GM23248 (cell line): Measurements from ENCODE around the gene SLC1A7. TPM values are rescaled to one million over a fixed set of nuclear protein-coding genes. Genes with fewer than 3 reads are reported as not detected.

Source experiments
- DNase-seq: peaks from one replicate; pipeline ENCODE4 v3.0.0-alpha.2; 2015
- H2AFZ ChIP-seq: fragments of 200-600 bp; sonication (generic); 2 replicates; pipeline ENCODE4 v1.6.1; 2016; ENCODE audit warnings: antibody characterized with exemption
- H3F3A ChIP-seq: fragments of 200-600 bp; sonication (generic); 2 replicates; pipeline ENCODE4 v1.6.1; 2016; ENCODE audit warnings: mild to moderate bottlenecking, antibody characterized with exemption, mixed run types; ENCODE audit not compliant: insufficient read depth
- H3K27ac ChIP-seq: fragments of 200-600 bp; sonication (generic); 2 replicates; pipeline ENCODE4 v1.5.1; 2016; ENCODE audit warnings: mild to moderate bottlenecking
- H3K27me3 ChIP-seq: fragments of 200-600 bp; sonication (generic); replicated peaks from 2 replicates; pipeline ENCODE4 v1.6.1; 2016; ENCODE audit warnings: mild to moderate bottlenecking; ENCODE audit not compliant: insufficient read depth
- H3K36me3 ChIP-seq: fragments of 200-600 bp; sonication (generic); 2 replicates; pipeline ENCODE4 v1.6.1; 2016; ENCODE audit warnings: low read depth, mild to moderate bottlenecking
- H3K4me1 ChIP-seq: fragments of 200-600 bp; sonication (generic); 2 replicates; pipeline ENCODE4 v1.6.1; 2016; ENCODE audit warnings: mild to moderate bottlenecking; ENCODE audit not compliant: insufficient read depth
- H3K4me2 ChIP-seq: fragments of 200-600 bp; sonication (generic); one replicate; pipeline ENCODE4 v1.6.1; 2016; ENCODE audit warnings: mild to moderate bottlenecking; ENCODE audit not compliant: unreplicated experiment
- H3K4me3 ChIP-seq: fragments of 200-600 bp; sonication (generic); 2 replicates; pipeline ENCODE4 v1.5.1; 2016; ENCODE audit warnings: mild to moderate bottlenecking
- H3K79me2 ChIP-seq: fragments of 200-600 bp; sonication (generic); 2 replicates; pipeline ENCODE4 v1.6.1; 2016; ENCODE audit warnings: mild to moderate bottlenecking; ENCODE audit not compliant: insufficient read depth
- H3K9ac ChIP-seq: fragments of 200-600 bp; sonication (generic); 2 replicates; pipeline ENCODE4 v1.6.1; 2016; ENCODE audit warnings: mild to moderate bottlenecking
- H3K9me2 ChIP-seq: fragments of 200-600 bp; sonication (generic); 2 replicates; pipeline ENCODE4 v1.6.1; 2016; ENCODE audit warnings: mixed run types, mild to moderate bottlenecking, moderate library complexity; ENCODE audit not compliant: insufficient read depth
- H3K9me3 ChIP-seq: fragments of 200-600 bp; sonication (generic); one replicate; pipeline ENCODE4 v1.6.1; 2017; ENCODE audit warnings: low read depth
- H4K20me1 ChIP-seq: fragments of 200-600 bp; sonication (generic); 2 replicates; pipeline ENCODE4 v1.6.0; 2016; ENCODE audit not compliant: insufficient read depth
- EZH2 ChIP-seq: fragments of 200-600 bp; sonication (generic); IDR thresholded peaks from 2 replicates; pipeline ENCODE4 v1.6.1; 2018; ENCODE audit warnings: antibody characterized with exemption, mild to moderate bottlenecking; ENCODE audit not compliant: insufficient read depth, poor library complexity, severe bottlenecking
- EZH2phosphoT487 ChIP-seq: fragments of 200-600 bp; sonication (generic); IDR thresholded peaks from 2 replicates; pipeline ENCODE4 v1.6.1; 2018; ENCODE audit warnings: antibody characterized with exemption, moderate library complexity, mild to moderate bottlenecking, low read depth; ENCODE audit not compliant: insufficient read depth
- WGBS, 2 experiments: methylation state at CpG; one replicate each; pipeline ENCODE4 v1.1.6; 2015 to 2017; ENCODE audit warnings: low lambda C conversion rate in 2 of 2, low coverage in 1 of 2; ENCODE audit errors: missing lambda C conversion rate in 2 of 2; 5-methylcytosine and 5-hydroxymethylcytosine counted together
- in situ Hi-C: fragments of 300-500 bp; cut with MboI; formaldehyde crosslinking; loops from 2 replicates; pipeline ENCODE4 v1.15.0; 2020
- polyA plus RNA-seq: library from polyadenylated mRNA; unstranded; fragments of >200 nt; fragmentation: Nextera tagmentation; extraction: Ambion mirVana; gene quantifications from 2 replicates; pipeline ENCODE4 v1.2.1, GENCODE V29; 2016
- total RNA-seq: library from RNA; depleted of rRNA; stranded (reverse); fragments of >200 nt; shearing (Covaris generic); gene quantifications from 2 replicates; pipeline ENCODE4 v1.2.3, GENCODE V29; 2014

SLC1A7 gene
- total and polyA plus RNA-seq, 2 experiments from 2014 or later: 0.51 TPM; not detected in 1

DNA sequence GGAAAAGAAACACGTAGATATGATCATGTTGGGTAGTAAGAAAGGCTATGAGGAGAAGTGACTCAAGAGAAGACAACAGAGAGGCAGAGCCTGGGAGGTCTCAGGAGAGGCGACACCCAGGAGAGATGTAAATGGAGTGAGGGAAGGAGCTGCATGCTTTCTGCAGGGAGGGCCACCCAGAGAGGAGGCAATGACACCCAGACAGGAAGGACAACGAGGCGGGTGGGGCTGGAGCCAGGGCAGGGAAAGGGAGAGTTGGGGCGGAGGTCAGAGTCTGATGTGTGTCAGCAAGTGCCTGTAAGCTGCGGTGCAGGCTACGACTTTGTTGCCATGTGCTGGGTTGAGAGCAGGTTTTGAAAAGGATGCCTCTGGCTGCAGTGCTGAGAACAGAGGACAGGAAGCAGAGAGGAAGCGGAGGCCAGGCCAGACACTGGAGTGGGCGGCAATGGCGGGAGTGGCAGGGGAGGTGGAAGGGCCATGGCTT is 31.3 kb downstream of the SLC1A7 start:
- peaks cover 54% of the 10 kb centered on the region for H3F3A ChIP-seq
- H3K9me2 ChIP-seq: no peaks in the 10 kb centered on the region
- H3K4me3 ChIP-seq: 0 out of 2 replicates have a peak overlapping the region, but pooled peaks have one; percentile 13
- no peaks in the 10 kb centered on the region for H3K79me2 ChIP-seq
- H3K9me3 ChIP-seq: peaks cover 7% of the 10 kb centered on the region
- peak; percentile 63 for DNase-seq
- peak overlapping the region; percentile 67 for H3K9ac ChIP-seq
- TF ChIP-seq EZH2phosphoT487 (no peak), EZH2 (no peak)
- in situ Hi-C loops: no loop called here
- 55 to 59% methylated on average over 10 of the region's 10 CpGs for WGBS, 2 experiments
- no peaks in the 10 kb centered on the region for H3K27me3 ChIP-seq
- H3K27ac ChIP-seq: peak overlapping the region; percentile 84
- H3K36me3 ChIP-seq: no peaks in the 10 kb centered on the region
- no peak overlapping the region for H2AFZ ChIP-seq
- peaks cover 41% of the 10 kb centered on the region for H3K4me1 ChIP-seq
- H3K4me2 ChIP-seq: no peak overlapping the region
- no peaks in the 10 kb centered on the region for H4K20me1 ChIP-seq

DNA sequence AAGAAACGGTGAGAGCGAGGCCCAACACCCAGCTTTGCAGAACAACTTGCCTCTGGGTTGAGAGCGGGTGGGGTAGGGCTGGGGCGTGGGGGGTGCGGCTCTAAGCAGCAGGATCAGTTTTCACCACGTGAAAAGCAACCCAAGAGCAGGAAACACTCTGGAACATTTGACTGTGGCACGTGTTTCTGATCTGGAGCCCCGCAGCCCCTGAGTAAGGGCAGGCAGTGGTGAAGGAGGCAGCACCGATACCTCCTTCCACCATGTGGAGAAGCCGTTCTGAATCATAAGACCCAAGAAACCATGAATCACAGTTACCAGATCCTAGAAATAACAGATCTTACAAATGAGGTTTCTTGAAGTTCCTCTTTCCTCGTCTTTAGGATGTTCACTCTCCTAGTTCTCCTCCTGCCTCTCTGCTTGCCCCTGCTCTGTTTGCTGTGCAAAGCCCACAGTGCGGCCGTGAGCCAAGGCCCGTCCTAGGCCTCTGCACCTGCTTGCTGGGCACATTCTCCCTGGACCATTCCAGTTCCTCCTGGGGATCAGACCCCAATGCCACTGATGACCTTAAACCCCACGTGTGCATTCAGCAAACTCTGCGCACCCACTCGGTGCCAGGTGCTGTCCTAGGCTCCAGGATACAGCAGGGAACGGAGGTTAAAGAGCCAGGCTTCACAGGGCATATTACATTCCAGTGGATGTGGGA is 31.9 kb downstream of the SLC1A7 start:
- TF ChIP-seq EZH2 (no peak), EZH2phosphoT487 (no peak)
- Histone ChIP-seq H3K27ac (peak overlapping the region; percentile 84), H3K9me3 (peaks cover 7% of the 10 kb centered on the region), H2AFZ (peak overlapping the region; percentile 13; the same call in 1 of the 2 replicates), H4K20me1 (no peaks in the 10 kb centered on the region), H3F3A (peaks cover 54% of the 10 kb centered on the region), H3K9ac (peak overlapping the region; percentile 67), H3K27me3 (no peaks in the 10 kb centered on the region), H3K9me2 (no peaks in the 10 kb centered on the region), H3K36me3 (no peaks in the 10 kb centered on the region), H3K4me1 (peaks cover 41% of the 10 kb centered on the region), H3K4me2 (no peak overlapping the region), H3K79me2 (no peaks in the 10 kb centered on the region), H3K4me3 (0 out of 2 replicates have a peak overlapping the region, but pooled peaks have one; percentile 13)
- peak; percentile 87 for DNase-seq
- WGBS, 2 experiments: 29 to 34% methylated on average over 18 of the region's 18 CpGs
- in situ Hi-C loops: no loop called here

DNA sequence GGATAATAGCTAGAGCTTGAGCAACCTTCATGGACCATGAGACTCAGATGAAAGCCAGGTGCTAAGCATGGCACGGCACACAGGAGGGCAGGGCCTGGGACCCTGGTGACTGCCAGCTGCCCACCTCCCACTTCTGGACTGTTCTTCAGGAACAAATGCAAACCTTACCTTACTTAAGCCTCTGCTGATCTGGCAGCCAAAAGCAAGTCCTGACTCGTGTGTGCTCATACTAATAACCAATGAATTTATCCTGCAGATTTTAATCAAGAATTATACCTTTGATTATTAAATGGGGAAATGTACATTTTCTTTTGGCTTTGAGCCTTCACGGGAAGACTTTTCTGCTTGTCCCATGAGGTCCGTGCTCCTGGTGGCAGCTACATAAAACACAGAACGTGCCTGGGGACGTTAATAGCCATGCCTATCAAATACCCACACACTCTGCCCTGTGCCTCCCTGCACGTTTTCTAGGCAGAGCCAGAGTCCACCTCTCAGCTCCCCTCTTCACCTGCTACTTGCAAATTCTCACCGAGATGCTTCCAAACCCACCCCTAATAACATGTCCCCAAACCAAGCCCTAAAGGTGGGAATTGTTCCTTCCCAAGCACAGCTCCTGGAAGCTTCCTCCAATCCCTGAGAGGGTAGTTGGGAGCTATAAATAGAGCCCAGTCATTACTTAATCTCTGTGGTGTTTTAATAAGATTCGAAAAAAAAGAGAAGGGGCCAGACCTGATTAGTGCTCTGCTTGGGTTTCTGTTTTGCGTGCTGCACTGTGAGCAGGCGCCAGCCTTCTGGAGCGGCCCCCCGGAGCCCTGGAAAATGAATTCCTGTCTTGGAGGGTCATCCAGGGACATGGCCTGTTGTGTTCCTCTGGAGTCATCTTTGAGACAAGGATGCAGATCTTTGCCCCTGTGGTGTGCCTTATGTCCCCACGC is 33.5 kb downstream of the SLC1A7 start:
- H3K9ac ChIP-seq: peak overlapping the region; percentile 67
- peak; percentile 78 for DNase-seq
- WGBS, 2 experiments: 47 to 54% methylated on average over 14 of the region's 14 CpGs
- in situ Hi-C loops: no loop called here
- no peaks in the 10 kb centered on the region for H4K20me1 ChIP-seq
- TF ChIP-seq EZH2 (no peak), EZH2phosphoT487 (no peak)
- H3K4me3 ChIP-seq: no peak overlapping the region
- peak overlapping the region; percentile 44 for H3K4me2 ChIP-seq
- H3K9me3 ChIP-seq: peaks cover 7% of the 10 kb centered on the region
- no peaks in the 10 kb centered on the region for H3K36me3 ChIP-seq
- H3K27ac ChIP-seq: peak overlapping the region; percentile 84
- no peaks in the 10 kb centered on the region for H3K79me2 ChIP-seq
- H3K9me2 ChIP-seq: no peaks in the 10 kb centered on the region
- 0 out of 2 replicates have a peak overlapping the region, but pooled peaks have one; percentile 7 for H2AFZ ChIP-seq
- no peaks in the 10 kb centered on the region for H3K27me3 ChIP-seq
- peaks cover 54% of the 10 kb centered on the region for H3F3A ChIP-seq
- peaks cover 41% of the 10 kb centered on the region for H3K4me1 ChIP-seq
